GM12801 (cell line): Measurements from ENCODE around the gene NEDD9.

Experiments
- CTCF ChIP-seq: IDR thresholded peaks from one replicate; pipeline ENCODE4 v1.5.1; 2011; ENCODE audit warnings: control low read depth; ENCODE audit not compliant: insufficient read length; ENCODE audit errors: extremely low read depth

Gene NEDD9

GRCh38 chr6:11140056-11140455, 92.4 kb downstream of the NEDD9 start:
- no peak for TF ChIP-seq CTCF

GRCh38 chr6:11139051-11139960, 93.2 kb downstream of the NEDD9 start:
- TF ChIP-seq CTCF, result no peak

- TF ChIP-seq CTCF, result no peak
Measured at GRCh38 chr6:11136809-11137208, 95.7 kb downstream of the NEDD9 start.
